Mucosa of descending colon (tissue), 3 donors: ENCODE results near the gene SELENOP. TPM values are rescaled to one million over a fixed set of nuclear protein-coding genes. Genes with fewer than 3 reads are reported as not detected.
A peak's percentile ranks its signal among the peaks of the same experiment; 100 is the strongest.

ENCODE experiments used
- ATAC-seq: fragments of 200-7000 bp; cut with Tn5 transposase; one replicate; pipeline ENCODE4 v1.9.1; 2020; ENCODE audit warnings: mild to moderate bottlenecking, moderate library complexity
- DNase-seq, 3 donors: peaks; one replicate each; pipeline ENCODE4 v3.0.0-alpha.2; 2020
- H3K36me3 ChIP-seq: fragments of 200-600 bp; one replicate; pipeline ENCODE4 v1.8.0; 2021; ENCODE audit warnings: low read depth, mild to moderate bottlenecking
- H3K4me1 ChIP-seq: fragments of 200-600 bp; one replicate; pipeline ENCODE4 v1.8.0; 2021; ENCODE audit warnings: low read depth, mild to moderate bottlenecking
- H3K4me3 ChIP-seq: fragments of 200-600 bp; one replicate; pipeline ENCODE4 v1.8.0; 2021; ENCODE audit warnings: mild to moderate bottlenecking
- H3K9me3 ChIP-seq: fragments of 200-600 bp; one replicate; pipeline ENCODE4 v1.8.0; 2021; ENCODE audit warnings: mild to moderate bottlenecking
- intact Hi-C, 2 donors: fragments of 100-400 bp; cut with DNase I in 1 of 2; cut with micrococcal nuclease in 1 of 2; formaldehyde crosslinking; loops; one replicate each; pipeline versions ENCODE4 v1.11.0 to v1.11.1; 2022; cut with DNase I, micrococcal nuclease
- total RNA-seq, 3 donors: library from RNA; stranded (reverse); fragmentation: NEBNext Ultra II Directional in 2 of 3; extraction: Animal tissue kit (Norgen Biotek cat#: 25700) in 2 of 3; gene quantifications; one replicate each; pipeline versions ENCODE4 v1.2.1 to v1.2.4, GENCODE V29; 2021 to 2023
- TF ChIP-seq, protein P1 (sequence below): fragments of 200-600 bp; IDR thresholded peaks from one replicate; pipeline ENCODE4 v1.8.0; 2022; ENCODE audit warnings: antibody characterized with exemption, mild to moderate bottlenecking
- donor health status: DM: no; HTN: no; CAD: no; lungs with moderate emphysema.
- donor health status: DM: no; HTN: no; CAD: no.
- donor health status: DM: no; HTN: yes; CAD: no.

SELENOP gene
- total RNA-seq, 3 donors from 2014 or later: 1,113 to 2,199 (median 1,750) TPM

GRCh38 chr5:42785756-42786155, 25.9 kb downstream of the SELENOP start:
- ATAC-seq (no peak), DNase-seq (no peak)
- Histone ChIP-seq H3K4me1 (no peaks in the 10 kb centered on the region), H3K9me3 (peaks cover 27% of the 10 kb centered on the region), H3K4me3 (no peak overlapping the region), H3K36me3 (no peaks in the 10 kb centered on the region)
- intact Hi-C loops: no loop called here
- TF ChIP-seq, protein P1, sequence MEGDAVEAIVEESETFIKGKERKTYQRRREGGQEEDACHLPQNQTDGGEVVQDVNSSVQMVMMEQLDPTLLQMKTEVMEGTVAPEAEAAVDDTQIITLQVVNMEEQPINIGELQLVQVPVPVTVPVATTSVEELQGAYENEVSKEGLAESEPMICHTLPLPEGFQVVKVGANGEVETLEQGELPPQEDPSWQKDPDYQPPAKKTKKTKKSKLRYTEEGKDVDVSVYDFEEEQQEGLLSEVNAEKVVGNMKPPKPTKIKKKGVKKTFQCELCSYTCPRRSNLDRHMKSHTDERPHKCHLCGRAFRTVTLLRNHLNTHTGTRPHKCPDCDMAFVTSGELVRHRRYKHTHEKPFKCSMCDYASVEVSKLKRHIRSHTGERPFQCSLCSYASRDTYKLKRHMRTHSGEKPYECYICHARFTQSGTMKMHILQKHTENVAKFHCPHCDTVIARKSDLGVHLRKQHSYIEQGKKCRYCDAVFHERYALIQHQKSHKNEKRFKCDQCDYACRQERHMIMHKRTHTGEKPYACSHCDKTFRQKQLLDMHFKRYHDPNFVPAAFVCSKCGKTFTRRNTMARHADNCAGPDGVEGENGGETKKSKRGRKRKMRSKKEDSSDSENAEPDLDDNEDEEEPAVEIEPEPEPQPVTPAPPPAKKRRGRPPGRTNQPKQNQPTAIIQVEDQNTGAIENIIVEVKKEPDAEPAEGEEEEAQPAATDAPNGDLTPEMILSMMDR: no peak

- Histone ChIP-seq H3K9me3 (peaks cover 22% of the 10 kb centered on the region), H3K4me3 (no peak overlapping the region), H3K4me1 (no peaks in the 10 kb centered on the region), H3K36me3 (no peaks in the 10 kb centered on the region)
- no peak for ATAC-seq
- DNase-seq: no peak
- intact Hi-C loops: no loop called here
- TF ChIP-seq, protein P1: no peak
Measured at GRCh38 chr5:42784132-42784531, 27.6 kb downstream of the SELENOP start.

DNA sequence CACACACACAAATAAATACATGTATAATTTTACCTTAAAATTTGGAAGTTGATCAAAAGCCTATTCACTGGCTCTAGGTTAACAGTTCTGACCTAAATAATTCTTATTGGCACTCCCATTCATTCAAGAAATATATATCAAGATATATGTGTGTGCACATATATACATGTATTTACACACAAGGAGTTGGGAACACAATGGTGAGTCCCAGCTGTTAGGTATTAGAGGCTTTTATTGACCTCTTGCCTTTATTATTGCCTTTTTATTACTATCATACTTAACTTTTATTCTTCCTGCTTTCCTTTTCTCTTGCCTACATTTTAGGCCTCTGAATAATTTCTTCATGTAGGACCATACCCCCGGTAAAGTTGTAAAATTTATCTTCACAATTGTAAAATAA, 30.1 kb downstream of the SELENOP start:
- TF ChIP-seq, protein P1: no peak
- Histone ChIP-seq H3K4me1 (no peaks in the 10 kb centered on the region), H3K9me3 (peaks cover 7% of the 10 kb centered on the region), H3K36me3 (no peaks in the 10 kb centered on the region), H3K4me3 (no peak overlapping the region)
- ATAC-seq (peak; percentile 55), DNase-seq (no peak)
- intact Hi-C loops: no loop called here

GRCh38 chr5:42779083-42779482, 32.6 kb downstream of the SELENOP start:
- Histone ChIP-seq H3K9me3 (no peaks in the 10 kb centered on the region), H3K4me3 (no peak overlapping the region), H3K4me1 (no peaks in the 10 kb centered on the region), H3K36me3 (no peaks in the 10 kb centered on the region)
- intact Hi-C loops: no loop called here
- ATAC-seq (no peak), DNase-seq (no peak)
- TF ChIP-seq, protein P1: no peak

- Histone ChIP-seq H3K36me3 (no peaks in the 10 kb centered on the region), H3K4me1 (no peaks in the 10 kb centered on the region), H3K4me3 (no peak overlapping the region), H3K9me3 (no peaks in the 10 kb centered on the region)
- ATAC-seq (no peak), DNase-seq (no peak)
- intact Hi-C loops: no loop called here
- TF ChIP-seq, protein P1: no peak
Measured at GRCh38 chr5:42772265-42772993, 39.3 kb downstream of the SELENOP start.
